IPS-11a (cell line): Measurements from ENCODE around the gene TTLL11.

ENCODE experiments used
- H3K4me3 ChIP-seq: one replicate; pipeline ENCODE4 v1.5.1; 2013; ENCODE audit warnings: low read depth, low read length, control low read depth

The TTLL11 gene

GRCh38 chr9:121862371-121863332 lies 230.5 kb downstream of the TTLL11 start:
- no peak overlapping the region for H3K4me3 ChIP-seq

- H3K4me3 ChIP-seq: no peak overlapping the region
Measured at GRCh38 chr9:121861501-121862180, 231.5 kb downstream of the TTLL11 start.

- no peak overlapping the region for H3K4me3 ChIP-seq
Measured at GRCh38 chr9:121860744-121861143, 232.4 kb downstream of the TTLL11 start.

- H3K4me3 ChIP-seq: no peak overlapping the region
Measured at GRCh38 chr9:121860213-121860612, 232.9 kb downstream of the TTLL11 start.

DNA sequence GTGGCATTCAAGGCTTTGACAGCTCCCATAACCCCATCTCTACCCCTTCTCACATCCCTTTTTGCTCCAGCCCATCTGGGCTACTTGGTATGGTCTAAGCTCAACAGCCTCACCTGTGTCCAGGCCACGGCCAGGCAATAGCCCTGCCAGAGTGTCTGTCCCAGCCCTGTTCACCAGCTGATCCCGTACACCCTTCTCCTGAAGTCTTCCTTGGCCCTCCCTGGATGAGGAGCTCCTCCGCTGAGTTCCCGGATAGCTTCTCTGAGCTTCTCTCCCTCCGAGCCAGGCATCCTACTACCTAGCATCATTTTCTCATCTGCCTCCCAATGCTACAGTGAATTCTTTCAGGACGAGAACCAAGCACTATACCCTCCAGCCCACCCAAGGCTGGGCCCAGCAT lies 233.5 kb downstream of the TTLL11 start:
- no peak overlapping the region for H3K4me3 ChIP-seq

- no peak overlapping the region for H3K4me3 ChIP-seq
Measured at GRCh38 chr9:121858788-121859187, 234.3 kb downstream of the TTLL11 start.

DNA sequence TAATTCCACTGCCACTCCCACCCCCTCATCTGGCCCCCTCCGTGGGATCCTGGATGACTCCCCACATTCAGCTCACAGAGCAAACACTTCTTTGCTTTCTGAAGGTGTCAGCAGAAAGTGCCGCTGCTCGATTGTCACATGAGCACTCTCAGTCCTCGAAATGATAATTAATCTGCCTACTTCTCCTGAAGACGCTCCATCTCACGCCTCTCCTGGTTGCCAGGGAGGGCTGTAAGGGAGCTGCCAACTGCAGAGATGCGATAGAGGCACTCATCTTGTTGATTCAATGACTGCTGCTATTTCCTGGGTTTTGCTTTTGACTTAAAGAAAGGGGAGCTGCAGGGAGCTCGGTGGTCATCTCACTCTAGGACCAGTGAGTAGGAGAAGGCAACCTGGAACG lies 235.2 kb downstream of the TTLL11 start:
- no peak overlapping the region for H3K4me3 ChIP-seq

GRCh38 chr9:121855476-121855875 lies 237.6 kb downstream of the TTLL11 start:
- H3K4me3 ChIP-seq: no peak overlapping the region

- no peak overlapping the region for H3K4me3 ChIP-seq
Measured at GRCh38 chr9:121853617-121854395, 239.3 kb downstream of the TTLL11 start.

- no peak overlapping the region for H3K4me3 ChIP-seq
Measured at GRCh38 chr9:121852651-121853616, 240.2 kb downstream of the TTLL11 start.

DNA sequence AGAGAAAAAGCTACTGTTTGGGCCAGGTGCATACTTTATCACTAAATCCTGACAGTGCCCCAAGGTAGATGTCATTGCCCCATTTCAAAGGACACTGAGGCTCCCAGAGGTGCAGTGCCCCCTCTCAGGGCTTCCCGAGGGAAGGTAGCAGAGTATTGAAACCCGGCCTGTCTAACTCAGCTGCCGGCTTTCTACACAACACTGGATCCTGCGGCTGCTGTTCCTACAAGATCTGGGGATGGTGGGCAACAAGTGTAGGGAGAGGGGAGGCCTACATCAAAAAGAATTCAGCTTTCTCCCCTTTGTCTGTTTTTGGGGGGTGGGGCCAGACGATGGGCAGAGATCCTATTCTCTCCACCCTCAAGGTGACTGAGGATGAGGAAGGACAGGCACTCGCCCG lies 240.9 kb downstream of the TTLL11 start:
- H3K4me3 ChIP-seq: no peak overlapping the region

- no peak overlapping the region for H3K4me3 ChIP-seq
Measured at GRCh38 chr9:121851641-121852091, 241.4 kb downstream of the TTLL11 start.

GRCh38 chr9:121850366-121850765 lies 242.7 kb downstream of the TTLL11 start:
- H3K4me3 ChIP-seq: no peak overlapping the region

DNA sequence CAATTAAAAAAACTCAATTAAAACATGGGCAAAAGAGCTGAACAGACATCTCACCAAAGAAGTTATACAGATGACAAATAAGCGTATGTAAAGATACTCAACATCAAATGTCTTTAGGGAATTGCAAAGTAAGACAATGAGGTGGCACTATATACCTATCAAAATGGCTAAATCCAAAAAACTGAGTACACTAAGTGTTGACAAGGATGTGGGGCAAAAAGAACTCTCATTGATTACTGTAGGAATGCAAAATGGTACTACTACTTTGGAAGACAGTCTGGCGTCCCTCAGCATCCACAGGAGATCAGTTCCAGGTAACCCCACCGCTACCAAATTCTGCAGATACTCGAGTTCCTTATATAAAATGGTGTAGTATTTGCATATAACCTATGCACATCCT lies 243.6 kb downstream of the TTLL11 start:
- no peak overlapping the region for H3K4me3 ChIP-seq

DNA sequence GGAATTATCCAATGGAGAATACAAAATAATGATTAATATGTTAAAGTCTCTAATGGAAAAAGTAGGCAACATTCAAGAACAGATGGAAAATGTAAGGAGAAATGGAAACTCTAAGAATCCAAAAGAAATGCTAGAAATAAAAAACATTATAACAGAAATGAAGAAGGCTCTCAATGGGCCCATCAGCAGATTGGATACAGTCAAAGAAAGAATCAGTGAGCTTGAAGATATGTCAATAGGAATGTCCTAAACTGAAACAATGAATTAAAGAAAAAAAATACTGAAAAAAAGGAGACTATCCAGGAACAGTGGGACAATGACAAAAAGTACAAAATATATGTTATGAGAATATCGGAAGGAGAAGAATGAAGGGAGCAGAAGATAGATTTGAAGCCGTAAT lies 248.5 kb downstream of the TTLL11 start:
- H3K4me3 ChIP-seq: no peak overlapping the region

GRCh38 chr9:121844098-121844497 lies 249.0 kb downstream of the TTLL11 start:
- H3K4me3 ChIP-seq: no peak overlapping the region

GRCh38 chr9:121842612-121842978 lies 250.5 kb downstream of the TTLL11 start:
- no peak overlapping the region for H3K4me3 ChIP-seq

DNA sequence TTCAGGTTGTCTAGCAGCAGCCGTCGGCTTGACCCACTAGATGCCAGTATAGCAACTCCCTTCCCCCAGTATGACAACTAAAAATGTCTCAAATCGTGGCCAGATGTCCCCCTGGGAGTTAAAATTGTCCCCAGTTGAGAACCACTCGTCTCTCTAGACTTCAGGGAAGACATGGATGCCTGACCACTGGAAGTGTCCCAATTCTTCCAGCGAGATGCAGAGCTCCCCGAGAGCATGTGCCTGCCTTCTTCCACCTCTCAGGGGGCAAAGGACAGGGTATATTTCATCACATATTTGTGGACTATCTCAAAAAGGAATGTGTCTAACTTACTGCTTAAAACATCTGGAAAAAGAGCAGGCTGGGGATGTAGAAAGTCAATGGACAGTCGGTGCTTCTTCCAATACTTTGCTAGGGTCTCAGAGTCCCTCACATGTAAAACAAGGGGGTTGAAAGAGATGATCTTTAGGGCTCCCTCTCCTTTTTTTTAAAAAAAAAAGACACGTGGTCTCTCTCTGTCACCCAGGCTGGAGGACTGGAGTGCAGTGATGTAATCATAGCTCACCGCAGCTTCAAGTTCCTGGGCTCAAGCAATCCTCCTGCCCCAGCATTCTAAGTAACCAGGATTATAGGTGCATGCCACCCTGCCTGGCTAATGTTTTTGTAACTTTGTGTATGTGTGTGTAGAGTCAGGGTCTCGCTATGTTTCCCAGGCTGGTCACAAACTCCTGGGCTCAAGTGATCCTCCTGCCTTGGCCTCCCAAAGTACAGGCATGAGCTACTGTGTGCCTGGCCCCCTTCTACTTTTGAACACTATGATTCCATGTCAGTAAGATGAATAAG lies 251.1 kb downstream of the TTLL11 start:
- no peak overlapping the region for H3K4me3 ChIP-seq
